Prostate gland (tissue), 2 donors: Measurements from ENCODE around the gene ZNRD2.

Source experiments
- CTCF ChIP-seq, 4 experiments: fragments of 200-600 bp in 2 of 4; fragments of 450-650 bp in 2 of 4; sonication (generic) in 2 of 4; IDR thresholded peaks; 1 replicate in 3 of 4; 2 replicates in 1 of 4; pipeline ENCODE4 v1.5.1; 2016 to 2019; ENCODE audit warnings: antibody characterized with exemption in 4 of 4, mild to moderate bottlenecking in 2 of 4, moderate library complexity in 2 of 4
- POLR2A ChIP-seq: fragments of 450-650 bp; IDR thresholded peaks from one replicate; pipeline ENCODE4 v1.6.1; 2016; ENCODE audit warnings: antibody characterized with exemption, mild to moderate bottlenecking
- POLR2AphosphoS5 ChIP-seq: sonication (generic); formaldehyde crosslinking; IDR thresholded peaks from one replicate; pipeline ENCODE4 v1.6.1; 2017; ENCODE audit warnings: antibody characterized with exemption

GRCh38 chr11:65615229-65615949 lies 45.1 kb downstream of the ZNRD2 start, which contains the start of gene PCNX3:
- TF ChIP-seq CTCF (IDR thresholded peaks at IDR 0.05): peak in 2 of 4 experiments; percentile 22 to 35
- TF ChIP-seq POLR2A: peak; percentile 37
- peak; percentile 97 for TF ChIP-seq POLR2AphosphoS5
